NCI-H2196 (cell line): ENCODE data around the gene HACD3.

Experiments
- DNase-seq: peaks from one replicate; lab custom pipeline; 2025; ENCODE audit not compliant: unreplicated experiment; lab: John Stamatoyannopoulos, UW

Gene HACD3, protein sequence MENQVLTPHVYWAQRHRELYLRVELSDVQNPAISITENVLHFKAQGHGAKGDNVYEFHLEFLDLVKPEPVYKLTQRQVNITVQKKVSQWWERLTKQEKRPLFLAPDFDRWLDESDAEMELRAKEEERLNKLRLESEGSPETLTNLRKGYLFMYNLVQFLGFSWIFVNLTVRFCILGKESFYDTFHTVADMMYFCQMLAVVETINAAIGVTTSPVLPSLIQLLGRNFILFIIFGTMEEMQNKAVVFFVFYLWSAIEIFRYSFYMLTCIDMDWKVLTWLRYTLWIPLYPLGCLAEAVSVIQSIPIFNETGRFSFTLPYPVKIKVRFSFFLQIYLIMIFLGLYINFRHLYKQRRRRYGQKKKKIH

DNA sequence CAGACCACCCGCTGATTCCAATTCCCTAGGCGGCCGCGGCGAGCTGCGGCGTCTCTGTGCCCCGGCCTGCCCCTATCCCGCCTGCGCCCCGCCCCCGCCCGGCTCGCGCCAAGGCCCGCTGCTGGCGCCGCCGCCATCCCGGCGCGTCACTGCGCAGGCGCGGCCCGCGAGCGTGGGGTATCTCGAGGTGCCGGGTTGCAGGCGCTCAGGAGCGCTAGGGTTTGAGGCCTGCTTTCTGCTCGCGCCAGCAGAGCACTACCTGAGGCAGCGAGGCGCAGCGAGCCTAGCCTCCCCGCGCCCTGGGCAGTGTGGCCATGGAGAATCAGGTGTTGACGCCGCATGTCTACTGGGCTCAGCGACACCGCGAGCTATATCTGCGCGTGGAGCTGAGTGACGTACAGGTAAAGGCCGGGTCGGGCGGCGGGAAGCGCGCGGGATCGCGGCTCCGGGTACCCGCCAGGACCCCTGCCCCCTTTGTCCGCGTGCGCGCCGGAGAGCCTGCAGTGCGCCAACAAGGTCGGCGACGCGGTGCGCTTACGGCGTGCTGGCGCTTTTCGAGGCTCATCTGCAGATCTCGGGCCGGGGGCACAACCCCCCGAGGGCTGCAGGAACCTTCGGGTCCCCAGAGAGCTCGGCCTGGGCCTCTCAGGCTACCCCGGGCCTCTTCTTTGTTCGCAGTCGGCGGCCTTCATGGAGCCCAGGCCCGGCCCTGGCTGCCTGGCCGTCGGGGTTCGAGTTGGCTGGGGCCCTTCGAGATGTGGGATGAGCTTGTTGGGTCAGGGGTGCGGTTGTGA, at the start of gene HACD3:
Gene HACD3, plus strand, starts transcription at position 146 of the 794 bp plus-strand sequence. Its CDS starts 169 bp downstream, at position 315.
- DNase-seq, result peak; percentile 75

DNA sequence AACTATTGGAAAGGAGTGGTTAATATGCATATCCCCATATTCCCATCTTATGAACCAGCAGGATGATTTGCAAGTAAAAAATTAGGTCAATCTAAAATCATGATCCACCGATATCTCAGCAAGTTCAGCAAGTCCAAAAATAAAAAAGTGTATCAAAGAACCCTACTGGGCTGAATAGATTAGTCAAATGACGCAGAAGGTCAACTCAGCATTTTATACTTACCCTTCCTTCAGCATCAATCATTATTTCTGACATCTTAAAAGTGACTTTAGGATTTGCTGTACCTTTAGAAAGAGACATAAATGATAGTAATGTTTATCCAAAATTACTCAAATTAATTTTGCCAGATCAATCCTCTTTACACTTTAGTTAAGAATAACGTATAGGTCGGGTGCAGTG, 45.4 kb upstream of the HACD3 start:
- no peak for DNase-seq

DNA sequence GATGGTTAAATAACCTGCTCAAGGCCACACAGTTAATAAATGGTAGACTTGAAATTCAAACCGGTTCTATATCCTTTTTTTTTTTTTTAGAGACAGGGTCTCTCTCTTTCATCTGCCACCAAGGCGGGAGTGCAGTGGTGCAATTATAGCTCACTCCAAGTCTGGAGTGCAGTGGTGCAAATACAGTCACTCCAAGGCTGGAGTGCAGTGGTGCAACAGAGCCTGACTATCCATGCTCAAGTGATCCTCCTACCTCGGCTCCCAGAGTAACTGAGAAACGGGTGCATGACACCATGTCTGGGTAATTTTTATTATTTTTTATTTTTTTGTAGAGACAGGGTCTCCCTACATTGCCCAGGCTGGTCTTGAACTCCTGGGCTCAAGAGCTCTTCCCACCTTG, 36.2 kb upstream of the HACD3 start:
- DNase-seq, result no peak

DNA sequence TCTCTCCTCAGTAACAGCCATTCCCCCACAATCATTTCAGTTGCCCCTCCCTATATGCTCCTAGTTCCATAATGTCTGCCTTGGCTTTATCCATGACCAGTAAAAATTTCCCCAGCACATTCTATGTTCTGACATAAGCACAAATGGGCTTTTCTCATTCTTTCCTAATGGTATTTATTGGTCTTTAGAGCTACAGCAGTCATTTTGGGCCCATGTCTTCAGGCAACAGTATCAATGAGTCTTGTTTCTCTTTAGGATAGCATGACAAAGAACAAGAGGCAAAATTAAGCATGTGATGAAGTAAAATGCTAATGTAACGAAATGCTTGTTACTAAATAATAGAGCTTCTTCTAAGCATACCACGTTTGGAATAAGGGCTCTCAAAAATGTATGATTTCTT, 20.9 kb upstream of the HACD3 start:
- DNase-seq, result no peak

DNA sequence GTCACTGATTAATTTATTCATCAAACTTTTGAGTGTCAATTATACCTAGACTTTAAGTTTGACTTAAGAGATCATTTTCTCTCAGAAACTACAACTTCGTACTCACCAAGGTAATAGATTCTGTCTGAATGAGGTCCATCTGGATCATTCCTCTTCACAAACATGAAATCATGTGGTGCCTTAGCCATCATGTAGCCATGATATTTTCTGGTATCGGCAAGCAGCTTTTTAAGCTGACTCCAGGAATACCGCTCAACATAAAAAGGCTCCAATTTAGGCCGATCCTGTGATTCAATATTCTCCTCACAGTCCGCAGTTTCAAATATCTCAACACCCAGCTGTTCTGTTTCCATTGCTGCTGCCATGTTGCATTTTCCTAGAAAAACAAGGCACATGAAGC, 18.1 kb upstream of the HACD3 start:
- no peak for DNase-seq

DNA sequence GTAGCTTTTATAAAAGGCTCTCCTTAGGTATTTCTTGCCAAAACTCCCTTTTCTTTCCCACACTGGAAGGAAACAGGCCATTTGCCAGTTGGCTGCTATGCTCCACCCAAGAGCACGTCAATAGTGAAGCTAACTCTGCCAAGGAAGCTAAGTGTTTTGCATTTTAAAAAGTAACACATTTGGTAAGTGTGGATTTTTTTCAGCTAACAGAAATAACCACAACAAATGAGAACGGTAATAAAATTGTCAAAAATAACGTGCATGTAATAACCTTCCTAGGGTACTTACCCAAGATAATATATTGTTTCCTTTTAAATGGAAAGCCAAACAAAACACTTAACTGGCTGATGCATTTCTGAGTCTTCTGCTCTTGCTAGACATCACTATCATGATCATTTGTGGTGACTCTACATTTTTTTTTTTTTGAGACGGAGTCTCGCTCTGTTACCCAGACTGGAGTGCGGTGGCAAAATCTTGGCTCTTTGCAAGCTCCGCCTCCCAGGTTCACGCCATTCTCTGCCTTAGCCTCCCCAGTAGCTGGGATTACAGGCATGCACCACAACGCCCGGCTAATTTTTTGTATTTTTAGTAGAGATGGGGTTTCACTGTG, 17.4 kb upstream of the HACD3 start:
- no peak for DNase-seq

DNA sequence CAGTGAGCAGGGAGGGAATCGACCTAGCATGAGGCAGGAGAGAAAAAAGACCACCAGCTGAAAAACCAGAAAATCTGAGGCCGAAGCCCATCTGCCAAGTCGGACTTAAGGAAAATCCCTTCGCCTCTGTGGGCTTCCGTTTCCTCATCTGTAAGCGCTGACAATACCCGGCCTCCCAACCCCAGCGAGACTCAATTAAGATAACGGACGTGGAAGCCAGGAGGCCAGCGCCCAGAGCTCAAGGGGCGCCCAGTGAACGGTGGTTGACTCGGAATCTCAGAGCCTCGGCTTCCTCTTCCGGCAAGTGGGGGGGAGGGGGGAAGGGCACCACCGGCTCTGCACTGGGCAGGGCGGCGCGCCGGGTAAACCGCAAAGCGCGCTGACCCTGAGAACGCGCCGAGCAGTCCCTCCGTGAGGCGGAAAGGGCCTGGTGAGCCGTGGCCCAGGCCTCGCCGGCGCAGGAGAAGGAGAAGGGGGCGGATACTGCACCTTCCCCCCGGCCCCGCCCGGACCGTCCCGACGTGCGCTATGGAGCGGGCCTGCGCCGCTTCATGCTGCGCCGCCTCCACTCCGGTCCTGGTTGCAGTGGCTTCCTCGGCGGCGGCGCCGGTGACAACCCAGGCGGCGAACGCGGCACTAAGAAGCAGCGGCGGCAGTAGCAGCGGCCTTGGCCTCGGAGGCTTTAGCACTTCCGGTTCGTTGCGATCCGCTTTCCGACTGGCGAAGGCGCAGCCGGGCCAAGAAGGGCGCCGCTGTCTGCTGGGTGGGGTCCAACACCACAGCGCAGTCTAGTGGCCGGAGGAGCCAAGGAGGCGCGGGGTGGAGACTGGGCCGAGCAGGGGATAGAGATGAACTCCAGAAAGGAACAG, 13.0 kb upstream of the HACD3 start, which contains the start of gene DPP8:
Gene DPP8, minus strand, starts transcription at position 693 of the 869 bp plus-strand sequence. CDS start 5,136 bp downstream, outside the sequence.
- DNase-seq, result peak; percentile 81

DNA sequence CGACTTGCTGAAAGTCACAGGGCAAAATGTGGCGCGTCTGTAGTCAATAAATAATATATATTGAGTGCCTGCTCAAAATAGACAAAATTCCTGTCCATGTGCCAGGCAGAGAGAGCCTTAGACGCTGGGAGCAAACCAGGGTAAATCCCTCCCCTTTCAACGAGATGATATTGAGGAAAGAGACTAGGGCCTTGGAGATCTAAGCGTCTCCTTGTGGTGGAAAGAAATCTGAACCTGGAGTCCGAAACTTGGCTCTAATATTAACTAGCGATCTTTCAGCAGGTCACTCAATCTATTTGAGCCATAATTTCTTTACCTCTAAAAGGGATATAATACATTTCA, 12.4 kb upstream of the HACD3 start:
- DNase-seq, result no peak

DNA sequence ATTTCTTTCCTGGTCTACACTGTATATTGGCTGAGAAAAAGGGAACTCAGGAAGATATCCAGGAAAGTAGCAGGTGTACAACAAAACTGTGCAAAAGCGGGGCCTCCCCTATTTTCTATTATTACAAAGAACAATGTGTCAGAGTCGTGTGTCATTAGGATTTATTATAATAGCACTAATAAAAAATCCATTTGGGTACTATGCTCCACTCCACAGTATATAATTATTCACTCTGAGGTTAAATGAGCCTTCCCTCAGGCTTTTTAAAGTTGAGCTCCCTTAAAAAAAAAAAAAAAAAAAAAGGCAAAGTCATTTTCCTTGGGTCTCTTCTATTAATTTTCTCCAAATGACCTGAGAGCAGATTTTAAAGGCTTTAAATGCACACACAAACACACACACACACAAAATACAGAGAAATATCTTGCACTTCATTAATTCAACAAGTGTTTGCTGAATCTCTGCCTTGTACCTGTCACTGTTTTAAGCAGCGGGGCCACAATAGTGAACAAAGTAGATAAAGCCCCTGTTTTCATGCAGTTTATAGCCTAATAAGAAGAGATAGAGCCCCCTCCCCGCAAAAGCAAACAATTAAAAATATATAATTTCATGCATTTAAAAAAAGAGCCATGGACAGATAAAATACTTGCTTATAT, 11.5 kb upstream of the HACD3 start:
- no peak for DNase-seq

DNA sequence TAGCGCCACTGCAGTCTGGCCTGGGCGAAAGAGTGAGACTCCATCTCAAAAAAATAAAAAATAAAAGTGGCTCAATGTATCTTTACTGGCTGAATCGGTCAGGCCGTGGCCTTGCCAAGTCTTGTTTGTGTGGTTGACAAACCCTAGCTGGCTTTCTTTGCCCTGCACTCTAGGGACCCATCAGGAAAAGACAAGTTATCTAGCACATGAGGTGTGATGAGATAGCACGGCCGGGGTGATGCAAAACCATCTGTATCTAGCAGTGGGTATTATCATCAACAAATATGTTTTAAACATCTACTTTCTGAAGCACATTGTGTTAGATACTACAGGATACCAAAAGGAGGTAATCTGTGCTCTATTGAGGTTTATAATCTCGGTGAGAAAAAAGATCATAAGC, 8.9 kb upstream of the HACD3 start:
- DNase-seq, result no peak

DNA sequence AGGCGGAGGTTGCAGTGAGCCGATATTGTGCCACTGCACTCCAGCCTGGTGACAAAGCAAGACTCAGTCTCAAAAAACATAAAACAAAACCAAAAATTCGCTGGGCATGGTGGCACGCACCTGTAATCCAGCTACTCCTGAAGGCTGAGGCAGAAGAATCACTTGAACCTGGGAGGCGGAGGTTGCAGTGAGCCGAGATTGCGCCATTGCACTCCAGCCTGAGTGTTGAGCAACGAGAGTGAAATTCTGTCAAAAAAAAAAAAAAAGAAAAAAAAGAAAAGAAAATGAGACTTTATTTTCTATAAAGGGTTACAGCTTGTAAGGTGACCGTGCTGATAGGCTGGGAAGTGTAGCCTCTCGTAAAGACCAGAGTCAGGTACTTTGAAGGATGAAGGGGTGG, 6.0 kb upstream of the HACD3 start:
- no peak for DNase-seq

DNA sequence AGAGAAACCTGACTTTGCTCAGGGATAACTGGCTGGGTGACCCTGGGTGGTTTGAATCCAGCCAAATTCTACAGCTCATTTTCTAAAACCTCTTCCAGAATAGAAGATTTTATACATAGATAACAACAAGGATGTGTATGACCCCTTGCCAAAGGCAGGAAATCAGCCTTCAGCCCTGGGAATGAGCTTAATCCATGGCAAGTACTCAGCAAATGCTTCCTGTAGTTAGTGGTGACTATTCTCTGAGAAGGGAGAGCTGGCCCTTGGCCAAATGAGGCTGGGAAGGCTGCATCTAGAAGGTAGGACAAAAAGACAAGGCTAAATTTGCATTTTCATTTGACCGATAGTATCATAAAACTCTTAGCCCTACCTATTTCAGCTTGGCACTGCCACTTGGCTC, 4.6 kb upstream of the HACD3 start:
- peak; percentile 15 for DNase-seq

DNA sequence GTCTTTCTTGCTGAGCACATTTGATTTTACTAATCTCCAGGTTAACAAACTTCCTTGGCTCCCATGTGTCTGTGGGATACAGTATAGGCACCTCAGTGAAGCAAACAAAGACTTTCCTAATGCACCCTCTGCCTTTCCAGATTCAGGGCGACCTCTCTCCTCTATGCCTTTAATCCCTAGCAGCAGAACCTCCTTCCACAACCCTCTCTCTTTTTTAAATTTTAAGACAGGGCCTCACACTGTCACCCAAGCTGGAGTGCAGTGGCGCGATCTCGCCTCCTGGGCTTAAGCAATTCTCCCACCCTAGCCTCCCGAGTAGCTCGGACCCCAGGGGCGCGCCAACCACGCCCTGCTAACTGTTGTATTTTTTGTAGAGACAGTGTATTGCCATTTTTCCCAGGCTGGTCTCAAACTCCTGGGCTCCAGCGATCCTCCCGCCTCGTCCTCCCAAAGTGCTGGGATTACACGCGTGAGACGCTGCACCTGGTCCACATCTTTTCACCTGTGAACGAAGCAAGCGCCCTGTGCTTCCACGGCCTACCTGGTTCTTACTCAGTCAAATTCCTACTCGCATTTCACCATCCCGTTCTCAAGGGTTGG, 1.7 kb upstream of the HACD3 start:
- no peak for DNase-seq

DNA sequence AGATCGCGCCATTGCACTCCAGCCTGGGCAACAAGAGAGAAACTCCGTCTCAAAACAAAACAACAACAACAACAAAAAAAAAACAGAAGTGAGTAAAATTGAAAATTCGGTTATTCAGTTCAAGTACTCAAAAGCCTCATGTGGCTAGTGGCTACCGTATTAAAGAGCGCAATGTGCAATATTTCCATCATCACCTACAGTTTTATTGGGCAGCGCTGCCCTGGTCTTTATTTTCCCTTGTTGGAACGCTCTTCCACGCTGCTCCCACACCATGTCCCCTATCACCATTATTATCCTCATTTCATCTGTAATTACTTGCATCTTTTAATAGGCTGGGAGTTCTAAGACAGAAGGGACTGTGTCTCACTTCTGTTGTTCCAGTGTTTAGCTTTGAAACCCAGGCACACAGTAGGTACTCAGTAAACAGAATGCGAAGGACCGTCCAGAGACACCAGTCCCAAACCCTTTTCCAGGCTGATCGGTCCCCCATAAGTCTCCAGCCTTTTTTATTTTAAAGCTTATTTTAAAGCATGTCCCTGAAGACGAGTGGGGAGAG, 423 bp upstream of the HACD3 start:
- DNase-seq, result no peak

DNA sequence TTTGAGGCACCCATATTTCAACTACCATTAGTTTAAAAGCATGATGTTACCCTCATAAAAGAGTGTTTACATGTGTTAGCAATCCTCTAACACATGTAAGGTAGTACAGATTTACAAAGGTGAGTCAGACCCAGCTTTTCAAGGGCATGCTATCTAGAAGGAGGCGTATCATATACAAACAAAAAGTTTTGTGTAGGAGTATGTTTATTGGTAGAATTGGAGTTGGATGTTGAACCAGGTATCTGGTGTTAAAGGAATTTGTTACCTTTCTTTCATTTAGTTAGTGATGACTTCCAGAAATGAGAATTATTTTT, 2.4 kb downstream of the HACD3 start:
- no peak for DNase-seq

DNA sequence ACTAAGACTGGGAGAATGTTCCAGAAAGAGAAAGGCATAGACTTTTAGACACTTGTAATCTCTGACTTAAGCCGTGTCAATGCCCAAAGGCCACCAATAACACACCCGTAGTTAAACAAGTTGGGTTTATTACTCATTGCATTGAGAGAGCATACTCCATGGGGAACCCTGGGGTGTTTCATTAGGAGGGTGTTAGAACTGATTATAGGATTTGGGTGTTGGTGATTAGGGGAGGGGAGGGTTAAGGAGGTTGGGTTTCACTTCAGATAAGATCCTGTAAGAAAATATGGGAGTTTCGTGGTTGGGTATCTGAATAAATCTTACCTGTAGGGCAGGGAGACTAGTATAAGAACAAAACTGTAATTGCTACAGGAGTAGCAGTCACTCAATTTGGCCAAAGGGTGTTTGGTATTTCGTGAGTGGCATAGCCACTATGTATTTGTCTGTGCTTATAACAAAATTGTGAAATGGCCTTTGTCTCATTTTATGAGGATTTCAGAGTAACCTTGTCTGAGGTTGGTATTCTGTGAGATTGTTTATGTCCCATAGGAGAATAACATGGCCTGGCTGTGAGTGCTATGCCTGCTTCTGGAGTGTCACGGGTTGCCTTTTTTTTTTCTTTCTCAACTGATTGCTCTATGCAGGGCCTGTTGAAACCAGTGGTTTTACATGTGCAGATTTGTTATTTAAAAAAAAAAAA, 2.9 kb downstream of the HACD3 start:
- DNase-seq, result no peak

DNA sequence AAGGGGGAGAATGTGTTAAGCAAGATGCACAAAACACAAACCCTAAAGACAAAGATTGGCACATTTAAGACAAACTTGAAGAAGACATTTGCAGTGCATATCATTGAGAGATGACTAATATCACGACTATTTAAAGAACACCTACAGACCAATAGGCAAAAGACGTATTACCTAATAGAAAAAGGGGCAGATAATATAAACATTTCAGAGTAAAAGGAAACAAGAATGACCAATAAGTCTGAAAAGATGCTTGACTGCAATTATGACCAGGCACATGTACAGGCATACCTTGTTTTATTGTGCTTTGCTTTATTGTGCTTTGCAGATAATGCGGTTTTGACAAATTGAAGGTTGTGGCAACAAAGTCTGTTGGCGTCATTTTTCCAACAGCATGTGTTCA, 4.9 kb downstream of the HACD3 start:
- DNase-seq, result no peak

DNA sequence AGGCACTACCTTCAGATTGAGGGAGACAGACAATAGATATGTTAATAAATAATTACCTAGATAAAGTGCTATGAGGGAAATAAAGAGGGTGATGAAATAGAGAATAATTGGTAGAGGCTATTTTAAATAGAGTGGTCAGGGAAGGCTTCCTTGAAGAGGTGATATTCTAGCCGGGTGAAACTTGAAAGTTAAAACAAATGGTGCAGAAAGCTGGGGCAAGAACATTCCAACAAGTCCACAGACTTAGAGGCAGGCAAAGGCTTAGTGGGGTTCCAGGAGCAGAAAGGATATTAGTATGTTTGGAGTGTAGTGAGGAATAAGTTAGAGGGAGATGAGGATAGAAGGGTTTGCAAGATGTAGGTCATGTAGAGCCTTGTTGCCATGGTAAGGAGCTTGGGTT, 10.1 kb downstream of the HACD3 start:
- no peak for DNase-seq

DNA sequence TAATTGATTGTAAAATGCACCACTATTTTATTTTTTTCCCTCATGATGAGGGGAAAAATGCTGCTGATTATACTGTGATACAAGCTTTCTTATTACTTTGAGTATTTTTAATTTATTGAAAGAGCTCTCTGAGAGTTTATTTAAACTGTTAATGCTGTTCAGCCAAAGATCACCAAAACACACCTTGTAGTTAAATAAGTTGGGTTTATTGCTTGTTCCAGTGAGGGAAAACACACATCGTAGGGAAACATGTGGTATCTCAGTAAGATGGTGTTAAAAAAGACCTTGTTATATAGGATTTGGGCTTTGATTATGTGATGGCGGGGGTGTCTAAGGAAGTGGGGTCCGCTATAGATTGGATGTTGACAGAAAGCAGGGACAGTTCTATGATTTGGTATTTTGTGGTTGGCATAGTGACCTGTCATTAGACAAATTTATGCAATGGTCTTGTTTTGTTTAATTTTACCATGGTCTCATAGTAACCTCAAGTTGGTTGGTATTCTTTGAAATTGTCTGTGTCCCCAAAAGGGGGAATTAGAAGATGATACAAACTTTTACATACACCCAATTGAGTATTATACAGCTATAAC, 11.1 kb downstream of the HACD3 start:
- no peak for DNase-seq
